GM19099 (cell line): ENCODE measurements around the gene NT5C3A.
A peak's percentile ranks its signal among the peaks of the same experiment; 100 is the strongest.

Experiments
- POLR2A ChIP-seq: IDR thresholded peaks from 3 replicates; pipeline ENCODE4 v1.6.1; 2011; ENCODE audit warnings: low read depth; ENCODE audit not compliant: insufficient read length; ENCODE audit errors: extremely low read depth

NT5C3A gene

DNA sequence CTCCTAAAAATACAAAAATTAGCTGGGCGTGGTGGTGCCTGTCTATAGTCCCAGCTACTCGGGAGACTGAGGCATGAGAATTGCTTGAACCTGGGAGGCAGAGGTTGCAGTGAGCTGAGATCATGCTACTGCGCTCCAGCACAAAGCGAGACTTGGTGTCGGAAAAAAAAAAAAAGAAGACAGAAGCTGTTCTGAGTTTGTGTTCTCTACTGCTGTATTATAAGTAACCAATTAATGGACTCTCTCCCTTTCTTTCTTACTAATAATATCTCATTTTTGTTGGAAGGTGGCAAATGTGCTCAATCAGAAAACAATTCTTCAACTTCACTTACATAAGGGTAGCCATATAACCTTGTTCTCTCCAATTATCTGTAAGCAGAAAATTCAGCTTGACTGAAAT lies 7.4 kb downstream of the NT5C3A start:
- TF ChIP-seq POLR2A: no peak

DNA sequence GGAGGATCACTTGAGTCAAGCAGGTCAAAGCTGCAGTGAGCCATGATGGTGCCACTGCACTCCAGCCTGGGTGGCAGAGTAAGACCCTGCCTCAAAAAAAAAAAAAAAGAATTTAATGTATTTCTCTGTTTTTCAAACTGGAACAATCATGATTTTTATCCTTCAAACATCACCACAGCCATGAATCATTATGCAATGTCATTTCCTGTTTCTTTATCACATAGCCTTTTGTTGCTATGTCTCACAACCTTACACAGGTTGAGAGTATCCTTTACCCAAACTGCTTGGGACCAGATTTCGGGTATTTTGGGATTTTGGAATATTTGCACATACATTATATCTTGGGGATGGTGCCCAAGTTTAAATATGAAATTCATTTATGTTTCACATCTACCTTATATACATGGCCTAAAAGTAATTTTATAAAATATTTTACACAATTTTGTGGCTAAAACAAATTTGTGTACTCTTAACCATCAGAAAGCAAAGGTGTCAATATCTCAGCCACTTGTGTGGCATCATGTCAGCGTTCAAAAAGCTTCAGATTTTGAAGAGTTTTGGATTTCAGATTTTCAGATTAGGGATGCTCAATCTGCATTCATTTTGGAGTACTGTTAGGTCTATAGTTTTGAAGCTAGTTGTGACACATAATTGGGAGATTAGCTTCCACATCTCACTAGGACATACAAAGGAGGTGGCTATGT lies 8.2 kb downstream of the NT5C3A start:
- TF ChIP-seq POLR2A: no peak

DNA sequence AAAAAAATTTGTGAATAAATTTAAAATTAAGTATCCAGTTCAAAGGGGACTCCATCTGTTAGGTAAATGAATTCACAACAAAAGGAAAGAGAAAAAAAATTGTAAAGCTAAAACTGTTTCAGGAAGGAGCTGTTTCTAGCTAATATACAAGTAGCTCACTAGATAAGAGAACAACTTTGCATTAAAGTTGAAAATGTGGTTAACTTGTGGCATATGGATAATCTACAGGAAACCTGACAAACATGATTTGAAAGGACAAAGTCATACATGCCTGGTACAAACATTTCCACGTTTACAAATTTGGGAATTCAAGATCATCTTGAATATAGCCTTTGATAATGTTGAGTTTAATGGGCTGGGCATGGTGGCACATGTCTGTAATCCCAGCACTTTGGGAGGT lies 8.9 kb downstream of the NT5C3A start:
- no peak for TF ChIP-seq POLR2A

DNA sequence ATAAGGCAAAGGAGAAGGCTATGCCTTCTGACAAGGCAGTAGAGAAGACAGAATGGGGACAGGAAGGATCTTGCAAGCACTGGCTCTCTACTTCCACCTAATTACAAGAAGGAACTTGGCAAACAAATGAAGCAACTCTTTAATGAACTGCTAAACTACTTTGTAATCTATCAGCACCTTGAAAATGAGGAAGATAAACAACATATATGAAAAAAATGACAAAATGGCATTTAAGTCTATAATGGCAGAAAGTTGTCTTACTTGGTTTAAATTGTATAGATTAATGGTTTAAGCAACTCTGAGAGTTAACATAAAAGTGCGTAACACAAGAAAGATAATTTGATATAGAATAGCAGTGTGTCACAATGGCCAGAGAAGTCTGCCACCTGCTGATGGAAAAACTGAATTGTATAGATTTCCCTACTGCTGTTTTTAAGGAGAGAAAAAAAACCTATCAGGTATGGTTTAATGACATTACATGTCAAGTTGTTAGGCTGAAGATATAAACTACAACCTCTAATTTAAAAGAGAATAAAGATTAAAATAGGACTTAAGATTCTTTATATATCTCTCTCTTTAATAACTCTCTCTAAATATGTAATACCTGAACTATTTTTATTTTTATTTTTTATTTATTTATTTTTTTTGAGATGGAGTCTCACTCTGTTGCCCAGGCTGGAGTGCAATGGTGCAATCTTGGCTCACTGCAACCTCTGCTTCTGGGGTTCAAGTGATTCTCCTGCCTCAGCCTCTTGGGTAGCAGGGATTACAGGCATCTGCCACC lies 11.8 kb downstream of the NT5C3A start:
- no peak for TF ChIP-seq POLR2A

DNA sequence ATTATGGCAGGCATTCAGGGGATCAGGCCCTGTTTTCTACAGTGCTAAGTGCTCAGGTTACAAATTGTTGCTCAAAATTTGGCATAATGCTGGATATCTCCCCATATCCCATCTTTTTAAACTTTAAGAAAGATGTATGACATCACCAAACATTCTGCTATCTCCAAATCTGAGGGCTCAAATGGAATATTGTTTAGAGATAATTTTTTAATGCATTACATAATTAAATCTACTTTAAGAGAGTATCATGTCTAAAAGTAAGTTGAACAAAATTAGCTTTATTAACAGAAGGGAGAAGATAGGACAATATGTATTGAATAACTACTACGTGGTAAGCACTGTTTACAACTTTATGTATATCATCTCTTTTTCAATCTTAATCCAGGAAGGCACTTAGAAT lies 13.9 kb downstream of the NT5C3A start:
- no peak for TF ChIP-seq POLR2A

DNA sequence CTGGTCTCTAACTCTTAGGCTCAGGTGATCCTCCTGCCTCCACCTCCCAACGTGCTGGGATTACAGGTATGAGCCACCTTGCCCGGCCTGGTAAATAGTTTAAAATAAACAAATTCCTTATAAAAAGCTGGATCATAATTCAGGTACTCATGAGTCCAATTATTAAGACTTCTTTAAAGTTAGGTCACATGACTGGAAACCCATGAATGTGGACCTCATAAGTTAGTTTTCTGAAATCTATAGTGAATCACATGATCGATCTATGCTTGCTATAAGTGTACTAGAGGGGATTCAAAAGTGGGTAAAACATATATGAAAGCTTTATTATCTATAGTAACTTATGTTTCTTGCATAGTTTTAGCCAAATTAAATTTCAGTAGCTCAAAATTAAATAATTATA lies 14.3 kb downstream of the NT5C3A start:
- no peak for TF ChIP-seq POLR2A

DNA sequence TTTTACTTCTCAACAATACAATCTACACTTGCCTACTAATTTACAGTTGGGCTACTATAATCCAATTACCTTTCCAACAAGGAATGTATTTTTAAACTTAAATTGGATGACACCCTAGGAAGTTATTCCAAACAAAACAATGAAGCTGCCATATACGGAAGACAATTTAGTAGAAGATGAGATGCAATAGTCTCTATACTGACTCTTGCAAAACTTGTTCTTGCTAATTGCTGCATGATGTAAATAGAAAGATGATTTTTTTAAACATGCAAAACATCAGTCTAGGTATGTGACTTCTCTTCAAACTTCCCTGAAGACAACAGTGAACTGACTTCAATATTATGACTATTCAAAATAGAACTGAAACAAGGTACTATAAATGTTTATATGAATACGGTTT lies 17.6 kb downstream of the NT5C3A start:
- TF ChIP-seq POLR2A: no peak

DNA sequence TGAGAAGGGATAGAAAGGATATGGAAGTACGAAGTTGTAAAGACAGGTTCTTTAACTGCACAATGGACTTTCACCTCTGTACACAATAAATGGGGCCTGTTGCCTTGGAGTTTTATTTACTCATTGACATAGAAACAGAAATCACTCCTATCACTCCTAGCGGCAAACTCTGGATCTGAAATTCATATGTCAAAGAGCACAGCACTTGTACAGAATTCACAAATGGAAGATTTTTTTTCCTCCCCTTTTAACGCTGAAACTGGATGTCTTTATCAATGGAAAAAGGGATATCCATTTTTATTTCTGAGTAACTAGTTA lies 18.2 kb downstream of the NT5C3A start:
- no peak for TF ChIP-seq POLR2A

DNA sequence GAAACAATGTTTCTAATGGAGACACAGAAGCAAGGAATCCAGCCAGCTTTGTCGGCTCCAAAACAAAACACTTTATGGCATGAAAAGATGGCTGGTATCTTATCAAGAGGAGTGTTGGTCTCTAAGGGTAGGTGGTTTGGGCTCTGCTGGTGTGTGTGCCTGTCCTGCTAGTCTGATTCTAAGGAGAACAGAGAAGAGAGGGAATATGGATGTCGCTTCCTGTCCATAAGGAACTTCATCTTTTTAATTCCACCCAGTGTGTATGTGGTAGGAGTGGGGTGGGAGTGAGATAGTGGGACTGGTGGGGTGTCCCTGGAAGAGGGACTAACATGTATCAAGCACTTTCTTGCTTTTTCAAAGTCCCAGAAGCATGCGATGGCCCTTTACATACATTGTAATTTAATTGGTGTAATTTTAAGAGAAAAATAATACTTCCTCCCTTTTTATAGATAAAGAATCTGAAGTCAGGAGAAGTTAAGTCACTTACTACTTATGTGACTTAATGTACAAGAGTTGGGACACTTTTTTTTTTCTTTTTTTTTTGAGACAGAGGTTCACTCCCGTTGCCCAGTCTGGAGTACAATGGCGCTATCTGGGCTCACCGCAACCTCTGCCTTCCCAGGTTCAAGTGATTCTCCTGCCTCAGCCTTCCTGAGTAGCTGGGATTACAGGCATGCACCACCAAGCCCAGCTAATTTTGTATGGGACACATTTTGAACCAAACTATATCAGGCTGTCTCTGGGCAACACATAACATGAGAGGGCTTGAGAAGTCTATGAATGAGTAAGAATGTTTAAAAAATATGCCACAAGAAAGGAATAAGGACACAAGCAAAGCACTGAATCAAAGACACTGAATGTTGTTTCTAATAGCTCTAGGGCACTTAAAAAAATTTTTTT lies 18.8 kb downstream of the NT5C3A start:
- no peak for TF ChIP-seq POLR2A

DNA sequence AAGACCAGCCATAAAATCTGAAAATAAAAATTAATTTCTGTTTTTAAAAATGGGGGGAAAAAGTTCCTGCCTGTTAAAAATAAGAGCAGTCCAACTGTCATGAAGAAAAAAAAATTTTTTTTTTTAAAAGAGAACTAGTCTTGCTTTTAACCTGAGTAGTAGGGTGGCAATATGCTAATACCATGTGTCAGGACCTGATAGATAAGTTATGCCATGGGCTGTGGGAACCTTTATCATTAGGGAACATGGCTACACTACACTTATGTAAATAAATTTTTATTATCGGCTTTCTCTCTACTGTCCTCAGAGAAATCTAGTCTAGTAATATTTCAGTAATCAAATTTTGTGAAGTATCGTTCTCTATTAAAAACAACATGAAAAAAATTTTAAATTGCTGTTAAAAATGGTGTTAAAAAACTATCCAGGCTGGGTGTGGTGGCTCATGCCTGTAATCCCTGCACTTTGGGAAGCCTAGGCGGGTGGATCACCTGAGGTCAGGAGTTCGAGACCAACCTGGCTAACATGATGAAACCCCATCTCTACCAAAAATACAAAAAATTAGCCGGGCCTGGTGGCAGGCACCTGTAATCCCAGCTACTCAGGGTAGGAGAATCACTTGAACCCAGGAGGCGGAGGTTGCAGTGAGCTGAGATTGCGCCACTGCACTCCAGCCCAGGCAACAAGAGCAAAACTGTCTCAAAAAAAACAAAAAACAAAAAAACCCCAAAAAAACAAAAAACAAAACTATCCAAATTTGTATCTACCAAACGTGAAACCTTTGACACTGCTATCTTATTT lies 20.7 kb downstream of the NT5C3A start:
- TF ChIP-seq POLR2A: no peak

DNA sequence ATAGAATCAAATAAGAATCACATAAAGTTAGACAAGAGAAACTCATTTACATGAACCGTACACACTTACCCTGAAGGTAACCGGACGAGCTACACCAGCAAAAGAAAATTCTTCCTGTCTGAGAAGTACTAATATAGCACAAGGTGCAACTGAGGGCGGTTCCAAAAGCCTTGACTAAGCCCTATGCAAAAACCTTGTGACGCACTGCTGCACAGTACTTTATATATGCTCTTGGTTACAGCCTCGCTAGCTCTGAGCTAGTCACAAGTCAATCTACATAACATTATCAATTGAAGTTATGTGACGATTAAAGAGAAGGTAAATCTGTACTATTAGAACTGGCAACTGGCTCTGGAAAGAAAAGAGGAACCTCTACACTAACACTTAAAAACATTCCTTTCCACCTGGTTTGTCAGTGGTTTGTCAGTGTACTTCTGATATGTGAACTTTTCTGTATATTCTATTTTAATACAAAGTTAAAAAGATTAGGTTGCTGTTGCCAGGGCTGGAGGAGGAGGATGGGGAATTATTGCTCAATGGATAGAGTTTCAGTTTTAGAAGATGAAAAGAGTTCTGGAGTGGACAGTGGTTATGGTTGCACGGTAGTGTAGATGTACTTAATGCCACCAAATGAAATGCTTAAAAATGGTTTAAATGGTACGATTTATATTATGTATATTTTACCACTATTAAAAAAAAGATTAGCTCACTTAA lies 21.6 kb downstream of the NT5C3A start:
- peak; percentile 97 for TF ChIP-seq POLR2A

DNA sequence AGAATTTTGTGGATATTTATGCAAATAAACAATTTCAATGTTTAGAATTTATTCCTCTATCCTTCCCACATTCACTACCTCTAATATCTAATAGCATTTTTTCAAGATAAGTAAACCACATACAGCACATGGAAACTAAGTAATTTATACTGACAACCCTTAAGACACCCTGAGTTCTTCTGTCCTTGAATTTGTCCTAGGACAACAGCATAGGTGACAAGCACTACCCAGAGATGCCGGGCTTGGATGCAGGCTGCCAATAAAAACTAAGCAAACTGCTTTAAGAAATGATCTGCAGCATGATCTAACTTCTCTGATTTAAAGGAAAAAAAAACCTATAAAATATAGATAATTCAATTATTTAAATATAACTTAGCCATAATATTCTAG lies 22.7 kb downstream of the NT5C3A start:
- no peak for TF ChIP-seq POLR2A

DNA sequence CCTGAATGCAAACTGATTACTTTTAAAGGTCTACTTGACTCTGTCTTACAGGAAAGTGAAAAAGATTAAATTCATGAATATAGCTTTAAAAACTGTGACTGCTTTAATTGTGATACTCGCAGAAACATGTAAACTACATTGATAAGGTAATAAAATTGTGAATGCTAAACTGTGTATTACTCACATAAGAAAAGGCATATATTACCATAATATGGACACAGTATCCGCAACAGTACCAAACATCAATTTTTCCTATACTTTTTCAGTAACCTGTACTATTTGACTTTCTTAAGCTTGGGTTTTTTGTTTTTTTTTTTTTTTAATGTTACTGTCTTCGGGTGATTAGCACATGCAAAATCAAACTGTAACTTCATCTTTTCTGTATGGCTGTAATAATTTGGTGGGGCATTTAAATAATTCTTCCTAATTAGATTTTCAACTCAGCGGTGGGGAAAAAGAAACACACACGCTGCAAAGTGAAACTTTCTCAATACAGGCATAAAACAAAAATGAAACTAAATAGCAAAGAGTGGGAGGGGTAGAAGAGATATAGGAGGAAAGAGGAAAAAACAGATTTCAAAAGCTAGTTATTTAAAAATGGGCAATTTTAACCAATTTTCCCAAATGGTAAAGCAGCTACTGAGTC lies 23.2 kb downstream of the NT5C3A start:
- TF ChIP-seq POLR2A: no peak

DNA sequence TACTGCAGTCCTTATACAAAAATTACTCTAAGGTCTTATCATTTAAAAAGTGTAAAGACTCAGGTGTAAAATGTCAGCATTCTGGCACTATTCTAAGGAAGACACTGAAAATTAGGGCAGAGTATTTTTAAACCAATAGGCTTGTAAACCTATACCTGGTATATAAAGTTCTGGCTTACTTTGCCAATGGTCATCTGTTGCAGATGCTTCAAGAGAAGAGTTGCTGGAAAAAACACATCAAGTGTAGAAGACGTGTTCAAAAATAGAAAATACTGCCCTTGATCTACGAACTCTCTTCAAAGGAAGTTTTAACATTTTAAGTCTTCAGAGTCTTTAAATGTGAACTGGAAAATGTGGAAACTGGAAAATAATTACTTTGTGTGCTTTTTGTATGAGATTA lies 23.9 kb downstream of the NT5C3A start:
- no peak for TF ChIP-seq POLR2A

DNA sequence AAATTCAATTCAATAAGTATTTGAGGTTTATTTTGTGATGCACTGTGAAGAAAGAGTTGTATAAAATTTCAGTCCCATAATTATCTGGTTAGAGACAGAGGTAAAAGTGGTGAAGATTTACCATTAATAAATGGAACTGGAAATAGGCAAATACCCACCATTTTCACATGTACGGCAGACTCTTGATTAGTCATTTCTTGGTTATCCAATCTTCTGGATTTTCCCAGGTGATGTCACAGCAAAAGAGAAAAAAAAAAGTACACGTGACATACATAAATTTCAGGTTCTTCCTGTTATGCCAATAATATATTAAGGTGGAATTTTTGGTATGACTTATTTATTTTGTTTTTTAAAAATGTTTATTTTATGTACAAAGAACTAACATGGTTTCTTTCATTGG lies 26.8 kb downstream of the NT5C3A start:
- no peak for TF ChIP-seq POLR2A
